HepG2 (cell line): ENCODE data around the gene ANKRD49. TPM values are rescaled to one million over a fixed set of nuclear protein-coding genes. Genes with fewer than 3 reads are reported as not detected.

Experiments used
- CREM ChIP-seq, 2 experiments: sonication (generic) in 1 of 2; formaldehyde crosslinking in 1 of 2; IDR thresholded peaks; 2 replicates each; pipeline versions ENCODE4 v1.4.0 to v1.6.1; 2016 to 2020; ENCODE audit warnings: antibody characterized with exemption in 1 of 2, mild to moderate bottlenecking in 1 of 2, missing genetic modification reagents in 1 of 2
- EP300 ChIP-seq, 3 experiments: sonication (generic) in 1 of 3; formaldehyde crosslinking in 1 of 3; IDR thresholded peaks; 2 replicates each; pipeline versions ENCODE4 v1.5.1 to v1.6.1; 2011 to 2020; ENCODE audit warnings: low read depth in 2 of 3, low read length in 2 of 3, borderline replicate concordance in 1 of 3, improper control_type of control experiment in 1 of 3, mild to moderate bottlenecking in 1 of 3, missing genetic modification reagents in 1 of 3, moderate library complexity in 1 of 3
- HNF4A ChIP-seq: sonication (generic); formaldehyde crosslinking; IDR thresholded peaks from 2 replicates; pipeline ENCODE4 v1.4.0; 2020; ENCODE audit warnings: missing genetic modification reagents
- KLF16 ChIP-seq, 2 experiments: sonication (generic) in 1 of 2; formaldehyde crosslinking in 1 of 2; IDR thresholded peaks; 2 replicates each; pipeline versions ENCODE4 v1.6.1 to v1.8.0; 2016 to 2023; ENCODE audit warnings: missing genetic modification reagents in 2 of 2, missing compliant biosample characterization in 1 of 2
- MTF2 ChIP-seq: sonication (generic); formaldehyde crosslinking; IDR thresholded peaks from 2 replicates; pipeline ENCODE4 v1.5.0; 2020; ENCODE audit warnings: missing genetic modification reagents, borderline replicate concordance
- NCOA5 ChIP-seq: sonication (generic); formaldehyde crosslinking; IDR thresholded peaks from 2 replicates; pipeline ENCODE4 v1.4.0; 2020; ENCODE audit warnings: missing genetic modification reagents
- PHF20 ChIP-seq: sonication (generic); formaldehyde crosslinking; IDR thresholded peaks from 2 replicates; pipeline ENCODE4 v1.5.0; 2020; ENCODE audit warnings: mild to moderate bottlenecking, missing genetic modification reagents
- PRPF4 ChIP-seq: fragments of 200-400 bp; formaldehyde crosslinking; IDR thresholded peaks from 2 replicates; pipeline ENCODE4 v1.6.1; 2016; ENCODE audit warnings: low read length, low read depth; ENCODE audit not compliant: poor library complexity, severe bottlenecking
- SALL1 ChIP-seq: sonication (generic); formaldehyde crosslinking; IDR thresholded peaks from 2 replicates; pipeline ENCODE4 v1.8.0; 2022; ENCODE audit warnings: mild to moderate bottlenecking, missing genetic modification reagents
- TCF12 ChIP-seq, 2 experiments: fragments of 450-650 bp in 1 of 2; sonication (generic) in 1 of 2; formaldehyde crosslinking in 1 of 2; IDR thresholded peaks; 2 replicates each; pipeline versions ENCODE4 v1.6.1 to v1.8.0; 2017 to 2022; ENCODE audit warnings: antibody characterized with exemption in 1 of 2, mild to moderate bottlenecking in 1 of 2, missing genetic modification reagents in 1 of 2, moderate library complexity in 1 of 2
- TP53 ChIP-seq: sonication (generic); formaldehyde crosslinking; conservative IDR thresholded peaks from 2 replicates; pipeline ENCODE4 v1.4.0; 2020; ENCODE audit warnings: missing genetic modification reagents
- YEATS4 ChIP-seq: sonication (generic); formaldehyde crosslinking; IDR thresholded peaks from 2 replicates; pipeline ENCODE4 v1.4.0; 2020; ENCODE audit warnings: missing genetic modification reagents, borderline replicate concordance
- ZBTB7A ChIP-seq: sonication (generic); formaldehyde crosslinking; IDR thresholded peaks from 2 replicates; pipeline ENCODE4 v1.8.0; 2022; ENCODE audit warnings: mild to moderate bottlenecking, missing genetic modification reagents
- ZNF205 ChIP-seq: IDR thresholded peaks from 2 replicates; pipeline ENCODE4 v1.6.1; 2018; ENCODE audit warnings: missing biosample characterization, missing genetic modification reagents
- polyA plus RNA-seq, 8 experiments: library from polyadenylated mRNA; depleted of rRNA in 3 of 8; stranded (reverse) in 7 of 8; unstranded in 1 of 8; fragments of >200 nt; fragmentation: Illumina TruSeq in 4 of 8; extraction: Trizol in 4 of 8; gene quantifications; 2 replicates each; pipeline versions ENCODE4 v1.2.1 to v1.2.3, GENCODE V29; 2011 to 2016; ENCODE audit warnings: low read depth in 4 of 8, missing spikeins in 1 of 8, mixed read lengths in 1 of 8; ENCODE audit not compliant: insufficient read depth in 1 of 8
- total RNA-seq, 5 experiments: library from RNA; depleted of rRNA; stranded (reverse); fragments of >200 nt; fragmentation: Illumina TruSeq; extraction: Trizol; gene quantifications; 2 replicates each; pipeline ENCODE4 v1.2.3, GENCODE V29; 2016; ENCODE audit warnings: low read depth in 1 of 5
- TF ChIP-seq, protein P1 (sequence below): sonication (generic); formaldehyde crosslinking; IDR thresholded peaks from 2 replicates; pipeline ENCODE4 v1.5.1; 2020; ENCODE audit warnings: mild to moderate bottlenecking, missing genetic modification reagents, borderline replicate concordance
- TF ChIP-seq, protein P2 (sequence below): fragments of 450-650 bp; IDR thresholded peaks from 2 replicates; pipeline ENCODE4 v1.6.1; 2016
- TF ChIP-seq, protein P3 (sequence below): sonication (generic); formaldehyde crosslinking; IDR thresholded peaks from 2 replicates; pipeline ENCODE4 v1.4.0; 2020; ENCODE audit warnings: missing genetic modification reagents

Gene ANKRD49
- total and polyA plus RNA-seq, 2 of the 13 experiments (the other 11 are each of a cell fraction or from before 2014, with no cell fraction given) = 14.2 to 14.3 TPM

DNA sequence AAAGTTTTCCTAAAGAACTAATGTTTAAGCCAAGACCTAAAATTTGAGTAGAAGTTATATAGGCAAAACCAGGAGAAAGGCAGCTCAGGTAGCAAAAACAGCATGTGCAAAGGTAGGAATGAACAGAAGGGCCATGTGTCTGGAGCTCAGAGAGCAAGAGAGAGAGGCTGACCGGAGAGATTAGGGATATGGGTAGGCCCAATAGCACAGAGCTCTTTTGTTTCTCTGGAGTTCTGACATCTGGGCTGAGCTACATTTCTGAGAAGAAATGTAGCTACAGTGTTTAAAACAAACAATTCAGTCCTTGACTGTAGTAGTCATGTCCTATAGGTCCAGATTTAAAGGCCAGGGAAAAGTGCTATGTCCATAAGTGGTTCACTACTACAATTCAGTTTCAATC is 22.9 kb downstream of the ANKRD49 start (continued):
- TF ChIP-seq TCF12 (IDR thresholded peaks at IDR 0.05) (no peak), TCF12 (CRISPR knock-in tag; IDR thresholded peaks at IDR 0.05) (no peak), KLF16 (CRISPR knock-in tag; IDR thresholded peaks at IDR 0.05) (no peak), MTF2 (no peak), PHF20 (no peak), YEATS4 (CRISPR knock-in tag) (peak; percentile 32; the same call in 1 of the 2 replicates), ZBTB7A (no peak), SALL1 (CRISPR knock-in tag) (peak; percentile 28; the same call in 1 of the 2 replicates), PRPF4 (no peak), NCOA5 (no peak), TP53 (CRISPR knock-in tag) (no peak), CREM (IDR thresholded peaks at IDR 0.05) (no peak), CREM (CRISPR knock-in tag; IDR thresholded peaks at IDR 0.05) (no peak), EP300 (IDR thresholded peaks at IDR 0.05; ENCODE audit: low read depth in 2 of 2, low read length in 2 of 2) (no peak), EP300 (CRISPR knock-in tag; IDR thresholded peaks at IDR 0.05; ENCODE audit: borderline replicate concordance) (no peak), ZNF205 (CRISPR knock-in tag) (no peak), HNF4A (CRISPR knock-in tag) (peak; percentile 54; the same call in 1 of the 2 replicates)
- TF ChIP-seq, protein P1, sequence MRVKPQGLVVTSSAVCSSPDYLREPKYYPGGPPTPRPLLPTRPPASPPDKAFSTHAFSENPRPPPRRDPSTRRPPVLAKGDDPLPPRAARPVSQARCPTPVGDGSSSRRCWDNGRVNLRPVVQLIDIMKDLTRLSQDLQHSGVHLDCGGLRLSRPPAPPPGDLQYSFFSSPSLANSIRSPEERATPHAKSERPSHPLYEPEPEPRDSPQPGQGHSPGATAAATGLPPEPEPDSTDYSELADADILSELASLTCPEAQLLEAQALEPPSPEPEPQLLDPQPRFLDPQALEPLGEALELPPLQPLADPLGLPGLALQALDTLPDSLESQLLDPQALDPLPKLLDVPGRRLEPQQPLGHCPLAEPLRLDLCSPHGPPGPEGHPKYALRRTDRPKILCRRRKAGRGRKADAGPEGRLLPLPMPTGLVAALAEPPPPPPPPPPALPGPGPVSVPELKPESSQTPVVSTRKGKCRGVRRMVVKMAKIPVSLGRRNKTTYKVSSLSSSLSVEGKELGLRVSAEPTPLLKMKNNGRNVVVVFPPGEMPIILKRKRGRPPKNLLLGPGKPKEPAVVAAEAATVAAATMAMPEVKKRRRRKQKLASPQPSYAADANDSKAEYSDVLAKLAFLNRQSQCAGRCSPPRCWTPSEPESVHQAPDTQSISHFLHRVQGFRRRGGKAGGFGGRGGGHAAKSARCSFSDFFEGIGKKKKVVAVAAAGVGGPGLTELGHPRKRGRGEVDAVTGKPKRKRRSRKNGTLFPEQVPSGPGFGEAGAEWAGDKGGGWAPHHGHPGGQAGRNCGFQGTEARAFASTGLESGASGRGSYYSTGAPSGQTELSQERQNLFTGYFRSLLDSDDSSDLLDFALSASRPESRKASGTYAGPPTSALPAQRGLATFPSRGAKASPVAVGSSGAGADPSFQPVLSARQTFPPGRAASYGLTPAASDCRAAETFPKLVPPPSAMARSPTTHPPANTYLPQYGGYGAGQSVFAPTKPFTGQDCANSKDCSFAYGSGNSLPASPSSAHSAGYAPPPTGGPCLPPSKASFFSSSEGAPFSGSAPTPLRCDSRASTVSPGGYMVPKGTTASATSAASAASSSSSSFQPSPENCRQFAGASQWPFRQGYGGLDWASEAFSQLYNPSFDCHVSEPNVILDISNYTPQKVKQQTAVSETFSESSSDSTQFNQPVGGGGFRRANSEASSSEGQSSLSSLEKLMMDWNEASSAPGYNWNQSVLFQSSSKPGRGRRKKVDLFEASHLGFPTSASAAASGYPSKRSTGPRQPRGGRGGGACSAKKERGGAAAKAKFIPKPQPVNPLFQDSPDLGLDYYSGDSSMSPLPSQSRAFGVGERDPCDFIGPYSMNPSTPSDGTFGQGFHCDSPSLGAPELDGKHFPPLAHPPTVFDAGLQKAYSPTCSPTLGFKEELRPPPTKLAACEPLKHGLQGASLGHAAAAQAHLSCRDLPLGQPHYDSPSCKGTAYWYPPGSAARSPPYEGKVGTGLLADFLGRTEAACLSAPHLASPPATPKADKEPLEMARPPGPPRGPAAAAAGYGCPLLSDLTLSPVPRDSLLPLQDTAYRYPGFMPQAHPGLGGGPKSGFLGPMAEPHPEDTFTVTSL (CRISPR knock-in tag) = peak; percentile 51; the same call in 1 of the 2 replicates
- TF ChIP-seq, protein P2, sequence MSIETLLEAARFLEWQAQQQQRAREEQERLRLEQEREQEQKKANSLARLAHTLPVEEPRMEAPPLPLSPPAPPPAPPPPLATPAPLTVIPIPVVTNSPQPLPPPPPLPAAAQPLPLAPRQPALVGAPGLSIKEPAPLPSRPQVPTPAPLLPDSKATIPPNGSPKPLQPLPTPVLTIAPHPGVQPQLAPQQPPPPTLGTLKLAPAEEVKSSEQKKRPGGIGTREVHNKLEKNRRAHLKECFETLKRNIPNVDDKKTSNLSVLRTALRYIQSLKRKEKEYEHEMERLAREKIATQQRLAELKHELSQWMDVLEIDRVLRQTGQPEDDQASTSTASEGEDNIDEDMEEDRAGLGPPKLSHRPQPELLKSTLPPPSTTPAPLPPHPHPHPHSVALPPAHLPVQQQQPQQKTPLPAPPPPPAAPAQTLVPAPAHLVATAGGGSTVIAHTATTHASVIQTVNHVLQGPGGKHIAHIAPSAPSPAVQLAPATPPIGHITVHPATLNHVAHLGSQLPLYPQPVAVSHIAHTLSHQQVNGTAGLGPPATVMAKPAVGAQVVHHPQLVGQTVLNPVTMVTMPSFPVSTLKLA = peak; percentile 85
- TF ChIP-seq, protein P3, sequence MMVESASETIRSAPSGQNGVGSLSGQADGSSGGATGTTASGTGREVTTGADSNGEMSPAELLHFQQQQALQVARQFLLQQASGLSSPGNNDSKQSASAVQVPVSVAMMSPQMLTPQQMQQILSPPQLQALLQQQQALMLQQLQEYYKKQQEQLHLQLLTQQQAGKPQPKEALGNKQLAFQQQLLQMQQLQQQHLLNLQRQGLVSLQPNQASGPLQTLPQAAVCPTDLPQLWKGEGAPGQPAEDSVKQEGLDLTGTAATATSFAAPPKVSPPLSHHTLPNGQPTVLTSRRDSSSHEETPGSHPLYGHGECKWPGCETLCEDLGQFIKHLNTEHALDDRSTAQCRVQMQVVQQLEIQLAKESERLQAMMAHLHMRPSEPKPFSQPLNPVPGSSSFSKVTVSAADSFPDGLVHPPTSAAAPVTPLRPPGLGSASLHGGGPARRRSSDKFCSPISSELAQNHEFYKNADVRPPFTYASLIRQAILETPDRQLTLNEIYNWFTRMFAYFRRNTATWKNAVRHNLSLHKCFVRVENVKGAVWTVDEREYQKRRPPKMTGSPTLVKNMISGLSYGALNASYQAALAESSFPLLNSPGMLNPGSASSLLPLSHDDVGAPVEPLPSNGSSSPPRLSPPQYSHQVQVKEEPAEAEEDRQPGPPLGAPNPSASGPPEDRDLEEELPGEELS (CRISPR knock-in tag) = no peak
